Heart left ventricle (tissue), 13 donors: Measurements from ENCODE around the gene CDHR5.

ENCODE experiments used
- CTCF ChIP-seq, 12 donors: fragments of 200-600 bp; sonication (generic) in 4 of 12; IDR thresholded peaks; one replicate each; pipeline versions ENCODE4 v1.5.0 to v1.8.0; 2018 to 2022; ENCODE audit warnings: antibody characterized with exemption in 12 of 12, mild to moderate bottlenecking in 5 of 12
- POLR2A ChIP-seq, 2 donors: fragments of 450-650 bp; IDR thresholded peaks; one replicate each; pipeline ENCODE4 v1.6.1; 2017; ENCODE audit warnings: antibody characterized with exemption in 2 of 2, mild to moderate bottlenecking in 2 of 2, moderate library complexity in 2 of 2
- donor health status: ischemic (EF 13 %, LVEDD 7.1; RV severe dilation, severe dysfunction).
- donor health status: DM: no; HTN: yes; CAD: no.
- donor health status: DM: no; HTN: no; CAD: no.
- donor health status: ischemic (EF 25% LVEDD 6.9; RV normal size, moderate dysfunction).
- donor health status: ischemic (EF 25% LVEDD 5.7; RV mildly dilated, moderate dysfunction).
- donor health status: ischemic (EF 35%, LVEDD 5.7; RV mildly dilated, moderate dysfunction).
- donor health status: nonischemic (EF 11% LVEDD 7.7; RV severe dilation, severe dysfunction).
- donor health status: DM: yes; HTN: yes; CAD: no.
- donor health status: PGD.
- donor health status: ischemic (EF 29% LVEDD 5.4; RV normal size, mild dysfunction).
- donor health status: nonischemic (EF 23%, LVEDD 6.1; RV moderate dilation, normal function).

DNA sequence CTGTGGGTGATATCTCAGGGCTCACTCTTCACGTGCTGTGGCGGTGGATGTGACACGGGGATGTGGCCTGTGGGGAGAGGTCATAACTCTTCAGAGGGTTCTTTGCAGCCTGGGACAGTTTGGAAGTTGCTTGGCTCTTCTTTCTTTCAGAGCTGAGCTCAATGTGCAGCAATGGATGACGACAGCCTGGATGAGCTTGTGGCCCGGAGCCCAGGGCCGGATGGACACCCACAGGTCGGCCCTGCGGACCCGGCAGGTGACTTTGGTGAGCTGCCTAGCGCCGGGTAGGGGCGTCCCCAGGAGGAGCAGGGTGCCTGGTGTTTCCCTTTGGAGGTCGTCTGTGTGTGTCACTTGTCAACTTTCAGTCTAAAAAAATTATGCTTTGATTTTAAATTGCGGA lies 43.4 kb downstream of the CDHR5 start:
- no peak for TF ChIP-seq CTCF (IDR thresholded peaks at IDR 0.05)
- TF ChIP-seq POLR2A (IDR thresholded peaks at IDR 0.05): no peak
